ENCODE data around the gene POP7.
"Not testable (repeated sequence)": the region's sequence is repeated elsewhere in the genome, so short reads cannot be mapped to it uniquely, and the experiment has no call there.

DNA sequence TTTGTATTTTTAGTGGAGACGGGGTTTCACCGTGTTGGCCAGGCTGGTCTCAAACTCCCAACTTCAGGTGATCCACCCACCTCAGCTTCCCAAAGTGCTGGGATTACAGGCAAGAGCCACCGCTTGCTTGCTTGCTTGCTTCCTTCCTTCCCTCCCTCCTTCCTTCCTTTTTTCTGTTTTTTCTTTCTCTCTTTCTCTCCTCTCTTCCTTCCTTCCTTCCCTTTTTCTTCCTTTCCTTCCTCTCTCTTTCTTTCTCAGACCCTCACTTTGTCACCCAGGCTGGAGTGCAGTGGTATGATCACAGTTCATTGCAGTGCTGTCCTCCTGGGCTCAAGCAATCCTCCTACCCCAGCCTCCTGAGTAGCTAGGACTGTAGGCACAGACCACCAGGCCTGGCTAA is 4.8 kb upstream of the POP7 start:
- TF ChIP-seq, protein P1, sequence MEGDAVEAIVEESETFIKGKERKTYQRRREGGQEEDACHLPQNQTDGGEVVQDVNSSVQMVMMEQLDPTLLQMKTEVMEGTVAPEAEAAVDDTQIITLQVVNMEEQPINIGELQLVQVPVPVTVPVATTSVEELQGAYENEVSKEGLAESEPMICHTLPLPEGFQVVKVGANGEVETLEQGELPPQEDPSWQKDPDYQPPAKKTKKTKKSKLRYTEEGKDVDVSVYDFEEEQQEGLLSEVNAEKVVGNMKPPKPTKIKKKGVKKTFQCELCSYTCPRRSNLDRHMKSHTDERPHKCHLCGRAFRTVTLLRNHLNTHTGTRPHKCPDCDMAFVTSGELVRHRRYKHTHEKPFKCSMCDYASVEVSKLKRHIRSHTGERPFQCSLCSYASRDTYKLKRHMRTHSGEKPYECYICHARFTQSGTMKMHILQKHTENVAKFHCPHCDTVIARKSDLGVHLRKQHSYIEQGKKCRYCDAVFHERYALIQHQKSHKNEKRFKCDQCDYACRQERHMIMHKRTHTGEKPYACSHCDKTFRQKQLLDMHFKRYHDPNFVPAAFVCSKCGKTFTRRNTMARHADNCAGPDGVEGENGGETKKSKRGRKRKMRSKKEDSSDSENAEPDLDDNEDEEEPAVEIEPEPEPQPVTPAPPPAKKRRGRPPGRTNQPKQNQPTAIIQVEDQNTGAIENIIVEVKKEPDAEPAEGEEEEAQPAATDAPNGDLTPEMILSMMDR (conservative IDR thresholded peaks at IDR 0.05; ENCODE audit: low read length), result not testable (repeated sequence)
- TF ChIP-seq EZH2phosphoT487 (IDR thresholded peaks at IDR 0.05; ENCODE audit: borderline replicate concordance), result not testable (repeated sequence)

Measured in Loucy (cell line).